HG03175 (cell line): ENCODE results near the gene SNX20.

Experiments
- ATAC-seq: cut with Tn5 transposase; IDR thresholded peaks from one replicate; pipeline ENCODE4 v1.9.1; 2021; ENCODE audit warnings: mild to moderate bottlenecking, moderate library complexity; ENCODE audit not compliant: unreplicated experiment

SNX20 gene

DNA sequence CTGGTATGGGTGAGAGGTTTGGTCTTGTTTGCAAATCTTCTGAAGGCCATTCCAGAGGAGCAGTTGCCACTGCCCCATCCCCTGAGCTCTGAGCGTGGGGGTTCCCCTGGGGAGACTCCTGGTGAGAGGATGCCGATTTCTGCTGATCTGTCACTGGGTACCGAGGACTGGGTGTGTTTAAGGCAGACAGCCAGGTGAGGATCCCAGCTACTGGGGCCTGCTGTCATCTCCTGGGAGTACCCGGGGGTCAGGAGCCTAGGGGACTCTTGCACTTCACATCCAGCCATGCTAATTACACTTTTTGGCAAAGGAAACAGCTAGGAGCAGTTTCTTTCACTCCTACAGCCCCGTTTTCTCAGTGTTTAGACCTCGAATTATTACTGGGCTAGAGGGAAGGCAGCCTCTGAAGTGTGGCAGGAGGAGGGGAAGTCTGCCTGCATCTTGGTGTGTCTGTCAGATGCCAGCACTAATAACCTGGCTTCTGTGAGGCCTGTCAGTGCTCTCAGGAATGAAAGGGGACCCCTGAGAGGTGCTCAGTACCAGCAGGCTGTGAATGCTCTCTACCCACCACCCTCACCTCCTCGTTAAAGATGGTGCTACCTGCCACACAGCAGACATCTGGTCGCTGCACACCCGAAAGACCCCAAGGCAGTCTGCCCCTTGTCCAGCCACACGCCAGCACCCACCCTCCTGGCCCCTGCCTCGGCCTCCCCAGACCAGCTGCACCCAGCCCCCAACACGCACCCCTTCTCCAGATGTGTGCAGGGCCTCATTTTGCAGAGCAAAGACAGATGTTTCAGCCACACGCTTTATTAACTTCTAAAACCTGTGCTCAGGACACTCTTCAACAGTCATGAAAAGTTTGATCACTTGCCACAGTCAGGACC lies 43.2 kb downstream of the SNX20 start:
- ATAC-seq, result no peak

DNA sequence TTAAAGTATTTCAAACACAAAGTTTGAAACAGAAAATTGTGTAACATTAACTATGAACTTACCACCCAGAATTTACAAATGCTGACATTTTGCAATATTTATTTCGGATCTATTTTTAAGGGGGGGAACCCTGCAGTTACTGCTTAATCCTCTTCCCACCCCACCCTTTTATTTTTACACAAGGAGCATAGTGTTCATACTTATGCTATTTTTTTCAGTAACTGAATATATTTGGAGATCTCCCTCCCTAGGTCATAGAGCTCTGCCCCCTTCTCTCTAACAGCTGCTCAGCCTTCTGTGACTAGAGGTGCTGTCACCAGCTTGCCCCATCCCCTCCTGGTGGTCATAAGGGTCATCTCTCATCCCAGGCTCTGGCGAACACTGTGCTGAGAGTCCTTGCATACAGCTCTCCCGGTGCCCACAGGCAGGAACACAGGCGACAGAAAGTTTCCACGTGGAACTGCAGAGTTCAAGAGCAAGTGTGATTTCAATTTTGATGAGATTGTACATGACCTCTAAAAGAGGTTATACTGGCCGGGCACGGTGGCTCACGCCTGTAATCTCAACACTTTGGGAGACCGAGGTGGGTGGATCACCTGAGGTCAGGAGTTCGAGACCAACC lies 44.2 kb downstream of the SNX20 start:
- ATAC-seq, result no peak

DNA sequence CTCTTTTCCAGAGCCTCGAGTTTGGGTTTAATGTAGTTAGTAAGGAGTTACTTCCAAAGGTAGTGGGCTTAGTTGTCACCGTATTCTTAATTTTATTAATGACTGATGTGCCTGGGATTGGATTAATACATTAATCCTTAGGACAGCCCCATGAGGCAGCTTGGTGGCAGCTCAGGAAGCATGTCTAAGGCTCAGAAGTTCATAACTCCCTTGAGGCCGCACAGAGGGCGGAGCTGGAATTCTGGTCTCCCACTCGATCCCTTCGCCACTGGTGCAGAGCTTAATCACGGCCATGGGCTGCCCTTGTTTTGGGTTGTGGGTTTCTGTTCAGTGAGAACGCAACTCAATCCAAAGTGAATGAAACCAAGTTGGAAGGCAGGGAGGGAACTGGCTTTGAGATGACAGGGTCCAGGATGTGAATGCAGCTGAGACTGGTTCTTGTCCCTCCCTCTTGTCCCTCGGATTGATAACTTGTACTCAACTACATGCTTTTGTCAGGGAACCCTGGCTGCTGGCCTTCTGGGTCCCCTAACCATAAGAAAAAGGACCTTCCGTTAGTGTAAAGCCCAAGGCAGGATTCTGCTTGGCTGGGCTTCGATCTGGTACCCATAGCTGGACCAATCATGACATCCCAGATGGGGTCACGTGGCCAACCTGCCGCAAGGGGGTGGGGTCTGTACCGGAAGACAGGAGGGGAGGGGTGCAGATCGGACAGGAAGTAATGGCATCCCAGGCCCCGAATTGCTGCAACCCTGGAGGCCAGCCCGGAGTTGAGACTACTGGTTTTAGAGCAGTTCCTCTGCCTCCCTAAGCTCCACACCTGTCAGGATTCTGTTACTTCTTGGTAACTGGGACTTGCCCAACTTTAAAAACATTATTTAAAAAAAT lies 45.4 kb downstream of the SNX20 start:
- no peak for ATAC-seq

DNA sequence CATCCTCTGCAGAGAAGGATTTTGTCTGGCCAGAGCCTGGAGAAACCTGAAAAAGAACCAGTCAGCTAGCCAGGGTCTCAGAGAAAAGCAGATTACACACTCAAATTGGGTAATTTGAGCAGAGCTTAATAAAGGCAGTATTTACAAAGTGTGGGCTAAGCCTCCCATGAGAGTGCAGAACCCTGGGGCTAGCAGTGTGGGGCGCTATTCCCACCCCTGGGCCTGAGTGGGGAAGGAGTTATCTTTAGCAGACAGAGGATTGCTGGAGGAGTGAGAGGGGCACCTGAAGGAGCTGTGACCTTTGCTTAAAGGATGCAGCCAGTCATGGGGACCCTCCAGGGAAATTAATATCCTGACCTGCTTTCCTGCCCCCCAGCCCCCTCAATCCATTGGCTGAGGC lies 46.2 kb downstream of the SNX20 start:
- no peak for ATAC-seq

DNA sequence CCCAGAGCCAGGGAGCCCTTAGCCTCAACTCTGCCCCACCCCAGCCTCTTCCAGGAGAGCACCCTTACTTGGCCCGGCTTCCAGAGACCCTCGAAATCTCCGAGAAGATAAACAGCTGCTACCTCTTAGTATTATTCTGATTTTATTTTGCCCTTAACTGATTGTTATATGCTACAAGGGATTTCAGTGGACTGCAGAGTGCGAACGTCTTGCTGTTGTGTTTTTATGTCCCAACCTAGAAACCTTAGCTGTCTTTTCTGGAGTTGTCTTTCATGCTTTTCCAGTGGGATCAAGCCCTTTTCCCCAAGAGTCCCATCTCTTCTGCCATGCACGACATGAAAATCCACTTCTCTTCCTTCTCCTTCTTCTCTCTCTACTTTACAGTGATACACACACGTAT lies 47.0 kb downstream of the SNX20 start:
- no peak for ATAC-seq

DNA sequence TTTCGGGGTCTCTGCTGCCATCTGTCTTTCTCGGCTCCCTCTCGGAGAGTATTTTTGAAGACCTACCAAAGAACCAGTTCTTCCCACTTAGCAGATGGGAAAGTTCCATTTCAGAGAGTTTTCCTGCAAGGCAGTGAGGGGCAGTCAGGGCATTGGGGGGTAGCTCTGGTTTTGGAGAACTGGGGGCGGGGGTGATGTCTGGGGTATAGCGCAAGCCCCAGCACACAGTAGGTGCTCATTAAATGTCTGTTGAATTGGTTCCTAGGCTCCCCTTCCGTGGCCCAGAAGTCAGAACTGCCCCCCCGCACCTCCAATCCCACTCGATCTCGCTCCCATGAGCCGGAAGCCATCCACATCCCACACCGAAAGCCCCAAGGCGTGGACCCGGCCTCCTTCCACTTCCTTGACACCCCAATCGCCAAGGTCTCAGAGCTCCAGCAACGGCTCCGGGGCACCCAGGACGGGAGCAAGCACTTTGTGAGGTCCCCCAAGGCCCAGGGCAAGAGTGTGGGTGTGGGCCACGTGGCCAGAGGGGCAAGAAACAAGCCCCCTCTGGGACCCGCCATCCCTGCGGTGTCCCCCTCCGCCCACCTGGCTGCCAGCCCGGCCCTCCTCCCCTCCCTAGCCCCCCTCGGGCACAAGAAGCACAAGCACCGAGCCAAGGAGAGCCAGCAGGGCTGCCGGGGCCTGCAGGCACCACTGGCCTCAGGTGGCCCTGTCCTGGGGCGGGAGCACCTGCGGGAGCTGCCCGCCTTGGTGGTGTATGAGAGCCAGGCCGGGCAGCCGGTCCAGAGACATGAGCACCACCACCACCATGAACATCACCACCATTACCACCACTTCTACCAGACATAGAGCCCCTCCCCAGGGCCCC lies 47.9 kb downstream of the SNX20 start:
- no peak for ATAC-seq

DNA sequence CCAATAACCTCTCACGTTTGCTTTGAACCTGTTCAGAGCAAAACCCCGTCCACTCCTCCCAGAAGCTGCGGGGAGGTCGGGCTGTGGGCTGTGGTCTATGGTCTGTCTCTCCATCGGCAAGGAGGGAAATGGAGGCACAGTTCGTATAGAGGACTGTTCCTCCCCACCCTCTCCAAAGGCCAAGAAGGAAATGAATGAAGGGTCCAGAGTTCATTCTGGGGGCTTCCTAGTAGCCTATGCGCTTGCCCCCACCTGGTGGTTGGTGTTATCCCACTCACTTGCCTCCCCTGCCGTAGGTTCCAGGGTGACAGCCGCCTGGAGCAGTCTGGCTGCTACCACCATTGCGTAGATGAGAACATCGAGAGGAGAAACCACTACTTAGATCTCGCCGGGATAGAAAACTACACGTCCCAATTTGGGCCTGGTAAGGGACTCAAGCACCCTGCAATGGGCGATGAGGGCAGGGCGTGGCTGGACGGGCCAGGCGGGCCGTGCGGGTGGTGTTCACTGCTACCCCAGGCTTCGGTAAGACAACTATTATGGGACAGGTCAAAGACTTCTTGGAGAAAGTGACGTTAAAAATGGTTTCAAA lies 49.0 kb downstream of the SNX20 start:
- no peak for ATAC-seq

DNA sequence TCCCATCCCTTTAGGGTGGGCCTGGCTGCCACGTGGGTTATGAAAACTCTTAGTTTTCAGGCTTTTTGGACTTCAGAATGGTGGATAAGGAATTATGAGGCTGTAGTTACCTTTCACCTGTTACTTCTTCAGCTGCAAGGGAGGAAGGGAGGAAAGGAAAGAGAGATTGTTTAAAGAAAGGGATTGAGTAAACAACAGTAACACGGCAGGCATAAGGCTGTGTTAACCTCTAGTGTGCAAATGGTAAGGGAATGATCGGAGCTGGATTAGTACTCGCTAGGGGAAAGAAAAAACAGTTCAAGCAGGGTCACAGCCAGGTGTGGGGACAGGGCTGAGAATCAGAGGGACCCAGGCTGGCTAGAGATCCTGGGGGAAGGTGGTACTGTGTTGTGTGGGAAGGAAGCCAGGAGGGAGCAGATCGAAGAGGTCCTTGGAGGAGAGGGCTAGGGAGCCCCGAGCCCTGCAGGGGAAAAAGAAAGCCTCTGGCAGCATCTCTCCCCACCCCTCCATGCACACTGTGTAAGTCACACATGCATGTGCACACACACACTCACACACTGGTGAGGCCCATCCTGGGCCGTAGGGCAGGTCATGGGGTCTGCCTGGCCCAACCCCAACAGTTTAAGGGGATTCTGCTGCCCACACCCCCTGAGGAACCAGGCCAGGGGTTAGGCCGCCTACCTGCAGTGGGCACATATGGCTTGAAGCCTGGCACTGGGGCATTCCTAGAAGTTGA lies 49.7 kb downstream of the SNX20 start:
- no peak for ATAC-seq

DNA sequence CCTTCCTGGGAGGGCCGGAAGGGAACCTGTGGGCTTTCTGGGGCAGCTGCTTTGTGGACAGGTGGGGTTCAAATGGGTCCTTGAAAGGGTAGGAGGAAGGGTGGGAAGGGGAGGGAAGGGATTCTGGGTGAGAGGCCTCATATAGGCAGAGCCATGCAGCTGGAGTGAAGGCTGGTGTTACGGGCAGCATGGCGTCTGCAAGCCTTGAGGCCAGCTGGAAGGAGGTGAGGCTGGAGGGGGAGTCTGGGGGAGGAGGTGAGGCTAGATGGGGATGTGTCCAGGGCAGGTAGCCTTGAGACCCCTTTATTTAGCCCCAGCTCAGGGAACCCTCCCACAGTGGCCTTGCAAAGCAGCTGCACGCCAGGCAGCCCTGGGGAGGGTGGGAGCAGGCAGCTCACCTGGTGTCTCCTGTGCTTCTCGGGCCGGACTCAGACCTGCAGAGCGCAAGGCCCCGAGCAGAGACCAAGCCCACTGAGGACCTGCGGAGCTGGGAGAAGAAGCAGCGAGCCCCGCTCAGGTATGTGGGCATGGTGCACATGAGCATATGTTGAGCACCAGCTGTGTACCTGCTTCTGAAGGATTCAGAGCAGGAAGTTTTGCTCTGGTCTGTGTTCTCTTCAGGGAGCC lies 50.6 kb downstream of the SNX20 start:
- no peak for ATAC-seq

DNA sequence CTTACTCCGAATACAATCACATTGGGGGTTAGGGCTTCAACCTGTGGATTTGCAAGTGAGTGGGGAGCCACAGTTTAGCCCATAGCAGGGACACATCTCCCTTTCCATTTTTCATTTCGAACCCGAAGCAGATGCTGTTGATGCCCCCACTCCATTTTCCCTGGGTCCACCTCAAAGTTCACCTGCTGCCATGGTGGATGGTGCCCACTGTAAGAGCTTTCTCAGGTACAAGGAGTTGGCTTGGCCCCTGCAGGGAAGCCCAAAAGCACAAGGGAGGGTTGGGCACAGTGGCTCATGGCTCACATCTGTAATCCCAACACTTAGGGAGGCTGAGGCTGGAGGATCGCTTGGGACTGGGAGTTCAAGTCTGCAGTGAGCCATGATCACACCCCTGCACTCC lies 51.8 kb downstream of the SNX20 start:
- ATAC-seq, result no peak

DNA sequence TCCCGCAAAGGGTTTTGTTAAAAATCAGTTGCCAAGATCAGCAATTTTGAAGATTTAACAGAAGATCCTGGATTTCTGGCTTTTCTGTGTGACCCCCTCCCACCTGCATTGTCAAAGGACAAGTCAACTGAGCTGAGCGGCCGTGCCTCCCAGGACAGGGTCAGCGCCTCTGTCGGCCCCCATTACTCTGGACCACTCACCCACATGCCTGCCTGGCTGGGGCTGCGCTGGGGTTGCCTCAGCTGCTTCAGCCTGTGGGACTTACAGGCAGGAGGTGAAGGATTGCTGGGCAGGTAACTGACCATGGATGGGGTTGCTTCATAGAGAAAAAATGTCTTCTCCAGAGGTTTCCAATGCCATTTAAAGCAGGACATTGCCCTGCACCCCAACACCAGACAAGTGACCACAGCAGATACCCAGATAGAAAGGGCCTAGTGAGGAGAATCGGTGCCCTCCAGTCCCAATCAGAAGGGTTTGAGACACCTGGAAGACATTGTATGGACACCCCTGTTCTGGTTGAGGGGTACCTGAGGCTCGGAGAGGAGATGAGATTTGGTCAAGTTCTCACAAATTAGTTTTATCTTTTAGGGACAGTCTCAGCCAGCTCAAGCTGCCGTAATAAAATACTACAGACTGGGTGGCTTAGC lies 52.8 kb downstream of the SNX20 start:
- no peak for ATAC-seq

DNA sequence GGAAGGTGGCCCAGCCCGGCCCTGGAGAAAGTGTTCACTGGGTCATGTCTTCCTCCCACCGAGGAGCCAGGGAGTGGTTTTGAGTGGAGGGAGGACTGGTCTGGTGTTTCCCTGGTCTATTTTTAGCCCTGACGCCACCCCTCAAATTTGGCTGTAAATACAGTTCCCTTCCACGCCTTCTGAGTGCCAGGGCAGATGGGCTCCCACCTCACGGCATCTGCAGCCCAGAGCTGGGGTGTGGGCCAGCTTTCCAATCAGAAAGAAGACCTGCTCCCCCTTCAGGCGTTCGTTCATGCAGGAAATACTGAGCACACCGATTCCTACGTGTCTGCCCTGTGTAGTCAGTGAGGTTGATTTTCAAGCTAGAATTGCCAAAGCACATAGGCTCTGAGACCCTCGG lies 53.7 kb downstream of the SNX20 start:
- peak; percentile 51 for ATAC-seq

DNA sequence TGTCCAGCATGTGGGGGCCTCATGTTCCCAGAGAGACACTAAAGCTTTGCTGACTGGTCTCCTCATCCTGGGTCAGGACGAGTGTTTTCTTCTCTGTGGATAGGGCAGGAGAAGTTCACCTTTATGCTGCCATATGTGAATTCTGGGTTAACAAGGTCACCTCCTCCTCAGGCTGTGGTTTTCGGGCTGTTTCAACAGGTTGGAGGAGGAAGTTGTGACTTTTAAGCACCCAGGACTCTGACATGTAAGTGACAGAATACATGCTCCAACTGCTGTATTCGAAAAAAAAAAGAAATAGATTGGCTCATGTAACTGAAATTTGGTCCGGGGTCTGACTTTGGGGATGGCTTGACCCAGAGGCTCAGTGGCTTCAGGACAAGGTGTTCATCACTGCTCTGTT lies 54.2 kb downstream of the SNX20 start:
- no peak for ATAC-seq

DNA sequence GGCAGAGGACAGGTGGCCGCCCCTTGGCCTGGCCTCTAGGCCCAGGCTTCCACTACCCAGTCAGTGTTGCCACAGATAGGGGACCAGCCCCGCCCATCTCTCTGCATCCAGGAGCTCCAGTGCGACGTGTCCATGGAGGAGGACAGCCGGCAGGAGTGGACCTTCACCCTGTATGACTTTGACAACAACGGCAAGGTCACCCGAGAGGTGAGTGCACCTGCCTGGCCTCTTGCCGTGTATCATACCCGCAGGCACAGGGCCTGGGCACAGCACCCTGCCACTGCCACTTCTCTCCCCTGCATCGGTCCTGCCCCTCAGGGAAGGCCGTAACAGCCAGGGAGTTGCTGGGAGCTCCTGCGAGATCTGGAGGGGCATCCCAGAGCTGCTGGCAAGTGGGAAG lies 55.7 kb downstream of the SNX20 start:
- no peak for ATAC-seq

DNA sequence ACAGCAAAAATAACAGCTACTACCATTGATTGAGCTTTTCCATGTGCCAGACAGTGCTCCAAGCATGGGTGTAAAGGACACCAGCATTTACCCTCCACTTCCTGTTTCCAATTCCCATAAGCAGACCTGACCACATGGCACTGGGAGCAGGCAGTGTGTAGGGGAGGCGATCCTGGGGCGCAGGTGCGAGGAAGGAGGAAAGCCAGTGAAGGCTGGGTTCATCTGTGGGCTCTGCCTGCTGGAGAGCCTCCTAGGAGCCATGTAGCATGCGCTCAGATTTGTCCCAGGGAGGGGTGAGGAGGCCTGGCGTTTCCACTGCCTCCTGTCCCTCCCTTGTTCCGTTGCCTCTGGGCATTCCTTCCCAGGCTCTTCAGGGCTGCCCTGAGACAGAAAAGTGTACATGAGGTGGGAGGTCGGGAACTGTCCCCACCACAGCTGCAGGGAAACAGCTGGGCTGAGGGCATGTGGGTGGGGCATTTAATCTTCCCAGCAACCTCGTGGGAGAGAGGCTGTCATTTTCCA lies 56.6 kb downstream of the SNX20 start:
- no peak for ATAC-seq

DNA sequence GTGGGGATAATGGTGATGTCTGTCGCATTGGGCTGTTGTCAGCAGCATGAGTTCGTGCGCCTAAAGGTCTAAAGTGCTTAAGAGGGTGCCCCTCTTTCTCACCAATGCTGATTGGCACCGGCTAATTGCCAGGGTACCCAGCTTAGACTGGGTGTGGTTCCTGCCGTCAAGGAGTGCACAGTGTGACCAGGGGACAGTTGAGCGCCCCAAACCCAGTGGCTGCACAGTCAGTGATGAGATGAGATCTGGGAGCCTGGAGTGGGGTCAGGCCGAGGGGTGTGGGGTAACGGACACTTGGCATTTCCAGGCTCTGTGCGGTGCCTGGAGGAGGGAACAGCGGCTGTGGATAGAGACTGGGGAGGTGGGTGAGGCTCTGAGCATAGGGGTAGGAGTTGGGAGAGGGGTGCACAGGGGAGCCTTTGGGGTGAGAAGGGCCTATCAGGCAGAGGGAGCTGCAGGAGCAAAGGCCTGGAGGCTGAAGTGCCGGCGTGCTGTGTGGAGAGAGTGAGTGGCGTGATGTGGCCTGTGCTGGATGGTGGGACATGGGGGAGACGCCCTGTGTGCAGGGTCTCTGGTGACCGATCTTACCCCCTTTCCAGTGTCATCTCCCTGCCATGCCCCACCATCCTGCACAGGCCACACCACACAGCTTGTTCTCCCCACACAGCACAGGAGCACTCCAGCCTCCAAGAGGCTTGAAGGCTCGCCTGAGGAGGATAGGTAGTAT lies 58.3 kb downstream of the SNX20 start:
- ATAC-seq, result no peak

DNA sequence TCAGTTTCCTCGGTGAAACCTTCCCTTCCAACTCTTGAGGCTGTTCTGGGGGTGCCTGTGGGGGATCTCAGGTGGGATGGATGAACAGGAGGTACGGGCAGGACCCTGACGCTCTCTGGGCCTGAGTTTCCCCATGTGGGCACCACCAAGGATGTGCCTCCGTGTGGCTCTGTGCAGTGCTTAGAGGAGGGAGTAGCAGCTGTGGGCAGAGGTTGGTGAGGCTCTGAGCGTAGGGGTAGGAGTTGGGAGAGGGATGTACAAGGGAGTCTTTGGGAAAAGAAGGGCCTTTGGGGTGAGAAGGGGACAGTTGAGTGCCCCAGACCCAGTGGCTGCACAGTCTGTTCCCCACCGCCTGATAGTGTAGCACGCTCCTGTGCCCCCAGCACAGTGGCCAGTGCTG lies 59.1 kb downstream of the SNX20 start:
- no peak for ATAC-seq
